ENCODE results near the gene CNTN4. TPM values are rescaled to one million over a fixed set of nuclear protein-coding genes. Genes with fewer than 3 reads are reported as not detected.

The CNTN4 gene
- total RNA-seq, 1 donor from 2014 or later = 48.3 TPM

DNA sequence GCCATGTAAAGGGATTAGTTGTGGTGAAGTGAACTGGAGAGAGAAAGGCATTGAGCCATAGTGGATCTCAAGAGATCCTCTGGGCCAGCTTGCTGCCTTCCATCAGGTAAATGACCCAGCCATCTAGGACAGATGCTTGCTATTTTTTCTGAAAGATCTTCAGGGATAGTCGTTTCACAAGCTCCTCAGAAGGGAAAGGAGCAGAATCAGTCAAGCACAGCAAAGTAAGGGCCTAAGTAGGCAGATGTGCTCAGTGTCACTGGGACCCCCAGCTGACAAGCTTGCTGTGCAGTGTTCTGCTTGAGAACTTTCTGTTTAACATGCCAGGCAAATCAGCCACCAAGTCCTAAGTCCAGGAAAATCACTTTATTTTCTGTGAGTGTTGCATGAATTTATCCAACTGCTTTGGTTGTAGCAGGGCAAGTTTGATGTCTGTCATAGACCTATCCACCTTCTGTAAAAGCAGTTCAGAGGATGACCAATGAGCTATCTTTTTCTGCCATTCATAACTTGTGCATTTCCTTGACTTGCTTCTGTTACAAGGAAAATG is 691.7 kb downstream of the CNTN4 start:
- peaks cover 17% of the 10 kb centered on the region for H3K9me3 Mint-ChIP-seq (ENCODE audit: unreplicated experiment)
- no peak for DNase-seq (ENCODE audit: extremely low spot score, unreplicated experiment)
- H3K36me3 Mint-ChIP-seq (ENCODE audit: unreplicated experiment) = no peaks in the 10 kb centered on the region
- H3K27ac Mint-ChIP-seq (ENCODE audit: unreplicated experiment) = no peak overlapping the region
- no peak overlapping the region for H3K4me3 Mint-ChIP-seq (ENCODE audit: unreplicated experiment)
- H3K27me3 Mint-ChIP-seq (ENCODE audit: unreplicated experiment) = no peaks in the 10 kb centered on the region
- TF ChIP-seq, protein P1, sequence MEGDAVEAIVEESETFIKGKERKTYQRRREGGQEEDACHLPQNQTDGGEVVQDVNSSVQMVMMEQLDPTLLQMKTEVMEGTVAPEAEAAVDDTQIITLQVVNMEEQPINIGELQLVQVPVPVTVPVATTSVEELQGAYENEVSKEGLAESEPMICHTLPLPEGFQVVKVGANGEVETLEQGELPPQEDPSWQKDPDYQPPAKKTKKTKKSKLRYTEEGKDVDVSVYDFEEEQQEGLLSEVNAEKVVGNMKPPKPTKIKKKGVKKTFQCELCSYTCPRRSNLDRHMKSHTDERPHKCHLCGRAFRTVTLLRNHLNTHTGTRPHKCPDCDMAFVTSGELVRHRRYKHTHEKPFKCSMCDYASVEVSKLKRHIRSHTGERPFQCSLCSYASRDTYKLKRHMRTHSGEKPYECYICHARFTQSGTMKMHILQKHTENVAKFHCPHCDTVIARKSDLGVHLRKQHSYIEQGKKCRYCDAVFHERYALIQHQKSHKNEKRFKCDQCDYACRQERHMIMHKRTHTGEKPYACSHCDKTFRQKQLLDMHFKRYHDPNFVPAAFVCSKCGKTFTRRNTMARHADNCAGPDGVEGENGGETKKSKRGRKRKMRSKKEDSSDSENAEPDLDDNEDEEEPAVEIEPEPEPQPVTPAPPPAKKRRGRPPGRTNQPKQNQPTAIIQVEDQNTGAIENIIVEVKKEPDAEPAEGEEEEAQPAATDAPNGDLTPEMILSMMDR (IDR thresholded peaks at IDR 0.05) = no peak
- no peaks in the 10 kb centered on the region for H3K4me1 Mint-ChIP-seq (ENCODE audit: unreplicated experiment)

DNA sequence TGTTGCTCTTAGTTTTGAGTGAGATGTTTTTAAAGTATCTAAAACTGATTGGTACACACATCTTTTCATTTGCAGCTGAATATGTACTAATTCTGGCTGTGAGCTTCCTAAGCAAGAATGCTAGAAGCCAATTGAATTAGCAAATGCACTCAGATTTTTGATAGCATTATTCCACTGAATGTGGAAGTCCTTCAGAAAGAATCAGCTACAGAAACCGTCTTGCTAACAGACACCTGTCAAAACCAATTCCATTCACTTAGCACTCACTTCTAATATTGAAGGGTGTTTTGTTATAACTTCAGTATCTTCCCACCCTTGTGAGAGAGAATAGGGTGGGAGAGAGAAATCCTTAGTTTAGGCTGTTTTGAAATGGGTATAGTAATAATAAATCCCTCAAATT is 693.8 kb downstream of the CNTN4 start:
- Mint-ChIP-seq H3K4me3 (ENCODE audit: unreplicated experiment) (no peak overlapping the region), H3K36me3 (ENCODE audit: unreplicated experiment) (no peaks in the 10 kb centered on the region), H3K9me3 (ENCODE audit: unreplicated experiment) (peaks cover 17% of the 10 kb centered on the region), H3K4me1 (ENCODE audit: unreplicated experiment) (no peaks in the 10 kb centered on the region), H3K27ac (ENCODE audit: unreplicated experiment) (no peak overlapping the region), H3K27me3 (ENCODE audit: unreplicated experiment) (no peaks in the 10 kb centered on the region)
- TF ChIP-seq, protein P1 (IDR thresholded peaks at IDR 0.05) = no peak
- DNase-seq (ENCODE audit: extremely low spot score, unreplicated experiment) = no peak

DNA sequence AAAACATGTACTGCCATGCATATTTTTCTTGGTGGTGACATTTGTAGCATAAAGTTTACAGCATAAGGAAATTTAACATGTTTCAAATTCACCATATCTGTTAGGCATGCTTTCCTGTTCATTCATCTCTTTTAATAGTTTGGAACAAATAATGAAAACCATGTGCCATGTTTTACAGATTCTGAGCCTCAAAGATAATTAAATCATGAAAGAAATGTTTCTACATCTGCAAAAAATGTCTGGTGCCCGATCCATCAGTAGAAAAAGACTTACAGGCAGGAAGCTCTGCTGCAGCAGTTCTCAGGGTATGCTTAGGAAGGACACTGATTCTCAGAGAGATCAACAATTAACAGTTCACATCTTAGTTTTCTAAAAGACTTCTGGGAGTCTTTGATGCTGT is 695.3 kb downstream of the CNTN4 start:
- no peaks in the 10 kb centered on the region for H3K36me3 Mint-ChIP-seq (ENCODE audit: unreplicated experiment)
- H3K27ac Mint-ChIP-seq (ENCODE audit: unreplicated experiment) = no peak overlapping the region
- TF ChIP-seq, protein P1 (IDR thresholded peaks at IDR 0.05) = no peak
- peaks cover 26% of the 10 kb centered on the region for H3K9me3 Mint-ChIP-seq (ENCODE audit: unreplicated experiment)
- no peaks in the 10 kb centered on the region for H3K27me3 Mint-ChIP-seq (ENCODE audit: unreplicated experiment)
- H3K4me1 Mint-ChIP-seq (ENCODE audit: unreplicated experiment) = no peaks in the 10 kb centered on the region
- no peak overlapping the region for H3K4me3 Mint-ChIP-seq (ENCODE audit: unreplicated experiment)
- no peak for DNase-seq (ENCODE audit: extremely low spot score, unreplicated experiment)

DNA sequence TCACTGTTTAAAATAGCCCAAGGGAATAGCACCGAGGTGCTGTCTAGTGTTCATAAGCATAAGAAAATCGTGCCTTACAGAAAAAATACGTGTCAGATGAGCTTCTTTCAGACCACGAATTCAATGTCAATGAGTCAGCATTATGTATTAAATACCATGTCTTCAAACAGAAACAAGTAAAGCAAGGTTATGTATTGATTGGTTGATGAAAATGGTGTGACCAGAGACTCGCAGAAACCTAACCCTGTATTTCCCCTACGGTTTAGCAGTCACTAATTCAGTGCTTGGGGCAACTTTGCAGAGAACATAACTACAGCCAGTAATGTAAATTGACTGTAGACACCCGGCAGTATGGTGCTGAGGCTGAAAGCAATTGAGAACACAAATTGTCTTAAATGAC is 703.8 kb downstream of the CNTN4 start:
- H3K36me3 Mint-ChIP-seq (ENCODE audit: unreplicated experiment) = no peaks in the 10 kb centered on the region
- TF ChIP-seq, protein P1 (IDR thresholded peaks at IDR 0.05) = no peak
- no peak overlapping the region for H3K4me3 Mint-ChIP-seq (ENCODE audit: unreplicated experiment)
- no peak for DNase-seq (ENCODE audit: extremely low spot score, unreplicated experiment)
- H3K9me3 Mint-ChIP-seq (ENCODE audit: unreplicated experiment) = peaks cover 46% of the 10 kb centered on the region
- H3K27me3 Mint-ChIP-seq (ENCODE audit: unreplicated experiment) = no peaks in the 10 kb centered on the region
- H3K27ac Mint-ChIP-seq (ENCODE audit: unreplicated experiment) = no peak overlapping the region
- no peaks in the 10 kb centered on the region for H3K4me1 Mint-ChIP-seq (ENCODE audit: unreplicated experiment)

DNA sequence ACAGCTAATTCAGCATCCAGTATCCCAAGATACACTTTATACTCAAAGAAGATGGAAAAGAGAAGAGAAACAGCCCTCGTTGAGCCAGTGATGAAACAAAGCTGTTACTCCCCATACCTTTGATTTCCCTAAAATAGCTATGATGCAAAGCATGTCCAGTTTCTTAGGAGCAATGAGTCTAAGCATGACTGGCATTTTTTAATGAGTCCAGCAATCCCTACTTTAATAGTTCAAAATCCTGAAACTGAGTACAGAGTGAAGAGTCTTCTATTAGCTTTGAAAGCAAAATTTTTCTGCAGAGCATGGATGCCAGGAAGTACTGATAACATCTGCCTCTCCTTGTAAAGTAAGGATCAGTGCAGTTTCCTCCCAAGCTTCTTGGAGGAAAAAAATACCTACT is 708.8 kb downstream of the CNTN4 start:
- H3K4me1 Mint-ChIP-seq (ENCODE audit: unreplicated experiment) = no peaks in the 10 kb centered on the region
- H3K9me3 Mint-ChIP-seq (ENCODE audit: unreplicated experiment) = peaks cover 47% of the 10 kb centered on the region

More for the DNA sequence above, 708.8 kb downstream of the CNTN4 start:
- H3K36me3 Mint-ChIP-seq (ENCODE audit: unreplicated experiment) = no peaks in the 10 kb centered on the region
- DNase-seq (ENCODE audit: extremely low spot score, unreplicated experiment) = no peak
- H3K27ac Mint-ChIP-seq (ENCODE audit: unreplicated experiment) = no peak overlapping the region
- H3K4me3 Mint-ChIP-seq (ENCODE audit: unreplicated experiment) = no peak overlapping the region
- TF ChIP-seq, protein P1 (IDR thresholded peaks at IDR 0.05) = no peak
- H3K27me3 Mint-ChIP-seq (ENCODE audit: unreplicated experiment) = no peaks in the 10 kb centered on the region

All from osteocyte (in vitro differentiated cells).